GM12873 (cell line): Measurements from ENCODE around the gene SYNDIG1.

Source experiments
- TF ChIP-seq, protein P1 (sequence below): IDR thresholded peaks from 2 replicates; pipeline ENCODE4 v1.5.1; 2012; ENCODE audit warnings: low read depth, mild to moderate bottlenecking, moderate library complexity, low read length, control low read depth; ENCODE audit not compliant: insufficient read depth; ENCODE audit errors: missing control alignments

Gene SYNDIG1

DNA sequence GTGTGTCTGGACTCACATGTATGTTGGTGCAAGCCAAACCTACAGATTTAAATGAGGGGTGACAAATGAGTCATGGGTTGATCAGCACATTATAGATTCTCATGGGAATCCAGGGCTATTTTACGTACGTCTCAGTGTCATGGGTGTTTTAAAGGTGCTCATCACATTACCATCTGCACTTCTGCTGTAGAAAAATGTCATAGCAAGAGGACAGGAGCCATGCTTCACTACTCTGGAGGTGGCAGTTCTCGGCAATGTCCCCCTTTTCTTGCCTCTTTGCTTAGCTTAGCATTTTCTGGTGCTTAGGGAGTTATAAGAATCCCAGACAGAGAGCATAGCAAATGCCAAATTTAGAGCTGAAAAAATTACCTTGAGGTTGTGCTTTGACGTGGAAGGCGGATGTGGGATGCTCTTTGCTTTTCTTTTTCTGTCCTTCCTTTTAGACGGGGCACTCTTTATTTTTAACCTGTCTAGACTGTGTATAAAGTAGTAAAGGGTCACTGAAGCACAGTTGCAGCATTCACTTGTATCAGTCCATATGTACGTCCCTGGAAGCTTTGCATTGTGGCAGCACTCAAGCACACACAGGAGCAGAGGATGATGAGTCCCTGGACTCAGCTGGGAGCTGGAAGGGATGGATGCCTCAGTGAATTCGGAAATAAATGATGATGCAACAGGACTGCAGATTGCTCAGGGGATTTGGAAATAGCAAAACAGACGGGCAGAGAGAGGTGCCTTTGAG, 139.7 kb downstream of the SYNDIG1 start:
- TF ChIP-seq, protein P1, sequence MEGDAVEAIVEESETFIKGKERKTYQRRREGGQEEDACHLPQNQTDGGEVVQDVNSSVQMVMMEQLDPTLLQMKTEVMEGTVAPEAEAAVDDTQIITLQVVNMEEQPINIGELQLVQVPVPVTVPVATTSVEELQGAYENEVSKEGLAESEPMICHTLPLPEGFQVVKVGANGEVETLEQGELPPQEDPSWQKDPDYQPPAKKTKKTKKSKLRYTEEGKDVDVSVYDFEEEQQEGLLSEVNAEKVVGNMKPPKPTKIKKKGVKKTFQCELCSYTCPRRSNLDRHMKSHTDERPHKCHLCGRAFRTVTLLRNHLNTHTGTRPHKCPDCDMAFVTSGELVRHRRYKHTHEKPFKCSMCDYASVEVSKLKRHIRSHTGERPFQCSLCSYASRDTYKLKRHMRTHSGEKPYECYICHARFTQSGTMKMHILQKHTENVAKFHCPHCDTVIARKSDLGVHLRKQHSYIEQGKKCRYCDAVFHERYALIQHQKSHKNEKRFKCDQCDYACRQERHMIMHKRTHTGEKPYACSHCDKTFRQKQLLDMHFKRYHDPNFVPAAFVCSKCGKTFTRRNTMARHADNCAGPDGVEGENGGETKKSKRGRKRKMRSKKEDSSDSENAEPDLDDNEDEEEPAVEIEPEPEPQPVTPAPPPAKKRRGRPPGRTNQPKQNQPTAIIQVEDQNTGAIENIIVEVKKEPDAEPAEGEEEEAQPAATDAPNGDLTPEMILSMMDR: no peak

DNA sequence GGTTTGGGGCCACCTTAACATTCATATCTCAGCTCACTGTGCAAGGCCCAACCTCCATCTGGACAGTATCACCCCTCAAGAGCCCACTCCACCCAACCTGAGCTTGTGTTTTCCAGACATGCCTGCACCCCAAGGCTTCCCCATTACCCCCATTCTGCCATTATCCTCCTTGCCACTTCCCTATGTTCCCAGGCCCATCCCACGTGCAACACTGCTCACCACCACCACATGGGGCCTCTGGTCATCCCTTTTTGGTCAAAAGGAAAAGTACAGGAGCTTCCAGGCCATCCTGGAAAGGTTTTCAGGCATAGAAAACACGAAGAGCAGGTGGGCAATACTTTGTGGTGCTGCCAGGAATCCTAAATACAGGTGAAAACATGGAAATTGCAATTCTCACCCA, 140.3 kb downstream of the SYNDIG1 start:
- TF ChIP-seq, protein P1: no peak

DNA sequence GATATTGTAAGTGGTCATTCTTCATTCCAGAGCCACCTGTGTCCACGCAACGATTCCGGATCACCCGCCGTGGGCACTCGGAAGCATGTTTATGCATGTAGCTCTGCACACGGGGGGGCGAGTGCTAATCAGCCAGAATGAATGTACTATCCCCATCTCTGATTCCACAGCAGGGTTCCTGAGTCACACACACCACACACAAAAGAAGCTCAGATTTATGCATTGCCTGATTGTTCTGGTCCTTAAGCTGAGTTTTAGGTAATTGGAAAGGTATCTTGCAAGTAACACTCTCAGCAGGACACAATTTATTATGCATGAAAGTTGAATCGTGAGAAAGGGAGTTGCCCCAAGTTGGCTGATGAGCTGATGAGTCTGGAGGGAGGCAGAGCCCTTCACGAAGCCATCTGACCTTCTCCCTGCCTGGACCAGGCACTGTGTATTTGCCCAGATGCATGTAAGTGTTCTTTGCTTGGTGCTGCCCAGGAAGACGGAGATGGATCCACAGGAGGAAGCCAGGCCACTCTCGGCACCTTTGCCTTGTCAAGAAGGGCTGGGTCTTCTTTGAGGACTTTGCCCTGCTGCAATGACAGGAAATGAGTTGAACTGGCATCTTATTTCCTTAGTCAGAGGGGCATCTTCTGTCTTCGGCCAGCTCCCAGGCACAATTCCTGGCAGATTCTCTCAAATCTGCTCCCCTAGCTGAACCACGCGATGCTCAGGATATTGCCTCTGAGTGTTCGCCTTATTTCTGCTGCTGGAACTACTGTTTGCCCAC, 141.1 kb downstream of the SYNDIG1 start:
- TF ChIP-seq, protein P1: no peak

DNA sequence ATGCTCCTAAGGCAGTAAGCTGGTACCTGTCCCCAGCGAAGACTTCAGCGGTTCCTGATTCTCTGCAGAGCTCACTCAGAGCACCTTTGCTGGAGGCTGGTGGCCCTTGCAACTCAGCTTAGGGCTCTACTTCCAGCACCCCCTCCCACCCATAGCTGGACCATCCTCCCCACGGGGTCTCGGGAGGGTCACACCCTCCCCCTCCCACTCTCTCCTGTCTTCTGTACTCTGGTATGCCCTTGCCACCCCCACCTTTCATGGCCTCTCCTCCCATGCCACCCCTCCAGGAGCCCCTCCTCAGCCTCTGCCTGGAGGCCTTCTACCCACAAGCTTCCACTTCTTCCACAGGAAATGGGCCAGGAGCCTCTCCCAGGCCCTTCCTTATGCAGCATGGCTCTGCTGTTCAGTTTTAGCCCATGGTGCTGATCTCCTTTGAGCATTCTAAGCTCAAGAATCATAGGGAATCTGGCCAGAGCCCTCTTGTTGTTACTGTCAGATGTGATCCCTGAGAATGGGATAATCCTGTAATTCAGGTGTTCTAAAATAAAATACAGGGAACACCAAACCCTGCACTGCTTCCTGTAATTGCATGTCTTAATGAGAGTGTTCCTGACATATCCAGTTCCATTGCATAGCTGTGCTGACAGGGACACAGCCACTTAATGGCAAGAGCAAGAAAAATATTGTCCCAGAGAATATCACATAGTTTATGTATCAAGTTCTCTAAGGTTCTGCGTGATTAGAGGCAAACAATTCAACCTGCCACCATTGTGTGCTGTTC, 142.1 kb downstream of the SYNDIG1 start:
- TF ChIP-seq, protein P1: no peak

DNA sequence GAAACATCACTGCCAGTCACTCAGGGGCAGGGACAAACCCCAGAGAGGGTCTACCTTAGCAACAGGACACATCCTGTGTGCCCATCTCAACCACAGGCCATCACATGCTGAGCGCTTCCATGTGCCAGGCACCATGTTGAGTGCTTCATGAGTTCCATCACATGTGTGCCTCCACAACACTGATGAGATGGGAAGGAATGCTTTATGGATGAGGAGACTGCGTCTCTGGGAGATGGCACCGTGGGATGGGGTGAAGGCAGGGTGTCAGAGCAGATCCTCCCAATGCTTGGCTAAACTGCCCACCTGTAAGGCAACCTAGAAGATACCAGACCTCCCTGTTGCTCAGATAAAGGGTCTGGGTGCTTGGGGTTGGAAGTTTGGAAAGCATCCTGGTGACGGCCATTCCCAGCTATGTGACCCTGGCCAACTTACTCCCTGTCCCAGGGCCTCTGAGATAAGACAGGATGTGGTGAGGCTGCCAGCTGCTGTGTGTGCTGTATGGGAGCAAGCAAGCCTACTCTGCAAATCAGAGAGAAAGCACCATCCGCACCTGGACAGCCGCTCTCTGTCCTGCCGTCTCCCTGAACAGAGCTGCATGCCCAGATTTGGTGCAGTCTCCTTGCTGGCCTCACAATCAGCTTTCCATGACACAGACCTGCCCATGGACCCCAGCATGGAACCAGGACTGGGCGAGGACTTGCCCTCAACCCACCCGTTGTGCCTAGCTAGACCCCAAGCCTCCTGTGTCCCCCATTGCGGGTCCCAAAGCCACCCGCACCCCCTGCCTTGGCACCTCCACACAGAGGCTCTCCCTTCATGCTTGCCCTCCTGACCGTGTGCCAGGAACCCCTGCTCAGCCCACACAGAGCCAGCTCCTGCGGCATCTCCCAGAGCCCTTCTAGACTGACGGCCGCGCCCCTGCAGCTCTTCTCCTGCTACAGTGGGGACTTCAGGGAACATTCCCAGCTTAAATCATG, 143.7 kb downstream of the SYNDIG1 start:
- TF ChIP-seq, protein P1: no peak

DNA sequence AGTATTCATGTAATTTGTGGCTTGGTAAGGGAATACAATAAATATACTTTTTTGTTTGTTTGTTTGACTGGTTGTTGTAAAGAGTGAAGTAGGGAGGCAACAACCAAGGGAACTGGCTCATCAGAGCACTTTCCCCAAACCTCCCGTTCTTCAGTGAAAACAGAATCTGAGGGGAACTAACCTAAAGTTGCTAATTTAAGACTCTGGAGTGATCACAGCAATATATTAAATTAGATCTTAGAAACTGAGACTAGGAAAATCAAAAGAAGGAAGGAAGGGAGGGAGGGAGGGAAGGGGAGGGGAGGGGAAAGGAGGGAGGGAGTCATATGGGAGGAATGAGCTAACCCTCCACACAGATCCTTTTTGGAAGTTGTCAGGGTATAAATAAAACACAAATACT, 144.9 kb downstream of the SYNDIG1 start:
- TF ChIP-seq, protein P1: no peak
